Head of caudate nucleus (tissue), 42 donors: ENCODE results near the gene NCS1.
A peak's percentile ranks its signal among the peaks of the same experiment; 100 is the strongest.

Source experiments
- DNase-seq, 42 donors: peaks; one replicate each; pipeline versions ENCODE4 v3.0.0 to v3.0.0-alpha.2; 2020 to 2021; ENCODE audit warnings: mixed read lengths in 7 of 42
- intact Hi-C: fragments of 100-400 bp; cut with DNase I; formaldehyde crosslinking; loops from one replicate; pipeline ENCODE4 v1.15.0; 2022

Gene NCS1

DNA sequence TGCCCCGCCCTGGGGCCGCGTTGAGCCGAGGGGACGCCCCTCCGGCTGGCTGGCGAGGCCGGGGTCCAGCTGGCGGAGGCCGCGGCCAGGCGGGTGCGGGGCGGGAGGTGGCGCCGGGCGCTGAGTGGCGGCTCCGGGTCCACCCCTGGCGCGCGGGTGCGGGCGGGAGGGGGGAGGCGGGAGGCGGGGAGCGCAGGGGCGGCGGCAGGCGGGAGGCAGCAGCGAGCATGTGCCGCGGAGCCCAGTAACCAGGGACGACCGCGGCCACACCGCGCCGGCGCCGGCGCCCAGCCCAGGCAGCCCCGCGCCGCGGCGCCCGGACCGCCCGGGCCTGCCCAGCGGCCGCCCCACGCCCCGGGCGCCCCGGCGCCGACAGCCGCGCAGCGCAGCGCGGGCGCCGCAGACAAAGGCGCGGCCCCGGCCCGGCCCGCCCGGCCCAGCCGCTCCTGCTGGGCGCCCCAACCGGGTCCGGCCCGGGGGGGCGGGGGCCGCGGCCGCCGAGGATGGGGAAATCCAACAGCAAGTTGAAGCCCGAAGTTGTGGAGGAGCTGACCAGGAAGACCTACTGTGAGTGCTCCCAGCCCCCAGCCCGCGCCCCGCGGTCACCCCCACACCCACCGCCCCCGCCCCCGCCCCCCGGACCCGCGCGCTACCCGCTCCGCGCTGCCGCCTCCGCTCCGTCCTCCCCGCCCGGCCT, at the start of gene NCS1:
Gene NCS1 (plus strand): TSS at position 244 of the 697 bp plus-strand sequence. CDS start 260 bp downstream, at position 504.
- DNase-seq: peak; percentile 34 to 93 (median 82)
- intact Hi-C loops: no loop called here

DNA sequence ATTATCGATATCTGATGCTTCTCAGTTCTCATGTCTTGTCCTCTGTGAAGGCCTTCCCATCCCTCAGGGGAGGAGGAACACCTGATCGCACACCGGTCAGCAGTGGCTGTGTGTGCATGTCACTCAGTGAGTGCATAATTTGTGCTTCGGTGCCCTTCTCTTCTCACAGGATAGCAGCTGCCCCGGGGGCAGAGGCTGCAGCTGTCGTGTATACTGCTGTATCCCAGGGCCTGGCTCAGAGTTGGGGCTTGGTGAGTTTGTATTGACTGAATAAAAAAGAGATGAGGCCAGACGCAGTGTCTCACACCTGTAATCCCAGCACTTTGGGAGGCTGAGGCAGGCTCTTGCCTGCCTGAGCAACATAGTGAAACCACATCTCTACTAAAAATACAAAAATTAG, 49.7 kb upstream of the NCS1 start:
- intact Hi-C loops: no loop called here
- no peak for DNase-seq

DNA sequence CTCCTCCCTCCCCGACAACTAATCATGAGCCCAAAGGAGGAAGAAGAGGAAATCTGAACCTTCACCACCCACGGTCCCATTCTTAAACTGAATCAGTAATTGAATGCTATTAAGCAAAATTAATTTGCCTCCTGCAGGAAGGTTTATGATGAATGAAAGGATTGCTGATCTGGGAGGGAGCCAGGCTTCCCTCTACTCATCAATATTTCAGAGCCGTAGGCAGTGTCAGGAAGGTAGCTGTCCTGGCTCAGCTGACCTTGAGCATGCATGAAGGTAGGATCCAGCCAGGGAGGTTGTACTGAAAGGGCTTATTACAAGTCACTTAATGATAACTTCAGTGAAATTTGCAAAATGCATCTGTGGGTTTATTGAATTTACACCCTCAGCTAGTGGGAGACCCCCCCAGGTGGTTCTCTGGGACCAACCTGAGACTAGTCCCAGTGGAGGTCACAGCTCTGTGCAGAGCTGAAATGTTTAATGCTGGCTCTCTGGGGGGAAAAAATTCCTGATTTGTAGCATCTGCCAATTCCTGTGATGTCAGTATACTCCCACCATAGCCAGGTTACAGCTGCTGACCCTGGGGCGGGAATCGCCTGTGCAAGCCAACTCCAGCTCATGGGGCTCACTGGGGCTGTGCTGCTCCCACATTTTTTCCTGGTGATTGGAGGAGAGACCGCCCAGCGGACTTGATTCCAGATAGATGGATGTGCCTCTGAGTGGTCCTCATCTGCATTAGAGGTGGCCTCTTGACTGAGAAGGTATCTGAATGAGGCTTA, 47.9 kb upstream of the NCS1 start:
- DNase-seq: peak in 1 of 42 donors; percentile 17
- intact Hi-C loops: no loop called here

DNA sequence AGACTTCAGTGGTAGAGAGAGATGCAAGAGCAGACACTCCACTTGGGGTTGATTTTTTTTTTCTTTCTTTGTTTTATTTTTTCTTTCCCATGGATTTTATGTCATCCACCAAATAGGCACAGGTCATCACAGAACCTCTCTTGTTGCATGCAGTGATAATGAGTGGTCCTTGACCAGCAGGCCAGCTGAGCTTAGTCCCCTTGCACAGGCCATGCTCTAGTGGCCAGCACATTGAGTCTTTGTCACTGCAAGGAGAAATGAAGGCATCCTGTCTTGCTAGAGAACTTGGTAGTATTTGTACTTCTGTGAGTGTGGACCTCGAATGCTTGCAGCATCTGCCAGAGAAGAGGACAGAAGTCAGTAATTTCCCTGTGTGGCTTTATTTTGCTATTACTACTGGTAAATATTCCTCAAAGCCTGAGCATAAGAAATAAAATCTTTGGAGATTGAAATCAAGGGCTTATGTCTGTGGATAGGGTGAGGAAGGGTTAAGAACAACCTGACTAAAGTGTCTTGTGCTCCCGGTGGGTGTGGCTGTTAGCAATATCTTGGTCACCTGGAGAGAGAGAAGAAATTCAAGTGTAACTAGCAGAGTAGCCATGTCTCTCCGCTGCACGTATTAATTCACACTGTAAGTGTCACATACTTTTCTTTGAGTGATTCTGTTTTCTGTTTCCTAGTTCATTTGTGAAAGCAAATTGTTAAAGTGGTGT, 45.3 kb upstream of the NCS1 start:
- intact Hi-C loops: no loop called here
- no peak for DNase-seq

DNA sequence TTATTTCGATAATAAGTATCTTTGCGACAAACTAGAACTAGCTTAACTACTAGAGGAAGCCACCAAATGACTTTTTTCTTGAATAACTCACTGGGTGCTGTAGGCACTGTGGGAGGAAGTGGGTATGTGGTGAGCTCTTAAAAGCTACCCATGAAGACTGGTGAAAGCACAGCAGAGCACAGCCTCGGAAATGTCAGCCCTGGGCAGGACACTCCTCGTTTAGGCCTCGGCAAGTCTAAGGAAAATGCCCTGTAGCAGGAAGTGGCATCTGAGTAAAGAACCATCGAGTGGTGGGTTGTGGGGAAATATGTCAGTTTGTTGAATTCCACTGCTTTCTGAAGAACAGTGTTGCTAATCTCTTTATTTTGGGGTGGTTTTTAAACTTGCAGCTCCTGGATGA, 44.0 kb upstream of the NCS1 start:
- intact Hi-C loops: no loop called here
- DNase-seq: peak in 1 of 42 donors; percentile 20

DNA sequence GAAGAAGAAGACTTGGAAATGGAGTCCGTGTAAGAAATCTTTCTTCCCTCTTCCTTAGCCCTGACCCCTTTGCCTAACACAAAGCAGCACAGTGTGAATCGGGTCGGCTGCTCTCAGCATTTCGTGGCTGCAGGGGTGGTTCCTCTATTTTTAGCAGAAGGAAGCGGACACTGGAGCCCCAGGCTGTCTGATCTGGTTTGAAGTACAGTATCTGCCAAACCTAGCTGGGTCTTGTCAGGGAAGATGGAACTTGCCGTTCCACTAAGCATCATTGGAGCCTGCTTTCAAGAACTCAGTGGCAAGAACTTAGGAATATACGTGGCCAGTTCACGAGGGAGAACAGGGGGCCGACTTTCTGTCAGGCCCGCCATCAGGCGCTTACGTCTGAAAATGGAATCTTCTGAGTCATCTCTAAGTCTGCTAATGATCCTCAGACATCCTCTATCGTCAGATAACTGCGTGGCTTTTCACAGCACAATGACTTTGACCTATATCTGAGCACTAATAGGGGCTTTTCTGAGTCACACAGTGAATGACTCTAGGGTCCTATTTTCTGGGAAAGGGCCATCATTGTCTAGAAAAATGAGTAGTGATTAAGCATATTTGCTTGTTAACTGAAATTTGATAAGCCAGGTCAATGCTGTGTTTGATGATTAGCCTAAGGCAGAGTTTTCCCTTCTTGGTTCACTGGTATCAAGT, 43.3 kb upstream of the NCS1 start:
- intact Hi-C loops: no loop called here
- peak in 22 of 42 donors; percentile 19 to 66 (median 46) for DNase-seq

DNA sequence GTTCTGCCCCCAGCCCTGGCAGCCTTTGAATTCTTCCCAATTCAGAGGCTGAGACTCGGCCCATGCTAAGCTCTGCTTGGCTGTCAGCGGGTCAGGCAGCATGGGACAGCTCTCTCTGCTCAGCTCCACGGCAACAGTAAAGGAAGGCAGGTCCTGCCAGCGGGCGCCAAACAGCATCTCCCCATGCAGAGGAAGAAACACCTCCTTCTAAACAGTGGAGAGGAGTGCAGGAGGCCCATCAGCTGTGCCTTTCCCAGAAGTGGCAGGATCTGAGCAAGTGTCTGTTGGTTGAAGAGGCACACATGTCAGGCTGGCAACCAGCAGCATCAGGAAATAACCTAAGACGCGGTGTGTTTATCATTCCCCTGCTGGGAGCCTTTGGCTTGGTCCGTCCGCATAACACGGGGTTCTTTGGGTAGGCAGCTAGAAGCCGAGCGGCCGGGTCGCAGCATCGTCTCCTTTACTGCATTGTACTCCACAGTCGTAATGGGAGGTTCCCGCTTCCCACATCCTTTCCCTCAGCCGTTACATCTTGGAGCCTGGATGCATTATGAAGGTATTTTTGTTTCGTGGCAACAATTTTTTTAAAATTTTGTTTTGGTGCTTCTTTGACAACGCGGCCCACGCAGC, 42.7 kb upstream of the NCS1 start:
- intact Hi-C loops: no loop called here
- peak in 6 of 42 donors; percentile 13 to 38 (median 21) for DNase-seq

DNA sequence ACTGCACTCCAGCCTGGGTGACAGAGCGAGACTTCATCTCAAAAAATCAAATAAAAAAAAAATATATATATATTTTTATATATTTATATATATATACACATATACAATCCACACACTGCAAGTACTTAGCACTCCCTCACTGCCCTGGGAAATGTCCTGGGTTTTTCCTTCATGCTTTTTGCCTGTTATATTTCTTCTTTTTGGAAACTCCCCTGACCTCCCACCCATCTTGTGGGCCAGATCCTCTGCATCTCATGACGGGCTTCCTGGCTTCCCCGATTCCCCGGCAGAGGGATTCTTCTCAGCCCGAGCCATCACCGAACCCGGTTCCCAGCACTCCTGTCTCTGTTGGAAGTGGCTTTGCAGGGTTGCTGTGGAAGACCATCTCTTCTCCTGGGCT, 39.5 kb upstream of the NCS1 start:
- no peak for DNase-seq
- intact Hi-C loops: no loop called here

DNA sequence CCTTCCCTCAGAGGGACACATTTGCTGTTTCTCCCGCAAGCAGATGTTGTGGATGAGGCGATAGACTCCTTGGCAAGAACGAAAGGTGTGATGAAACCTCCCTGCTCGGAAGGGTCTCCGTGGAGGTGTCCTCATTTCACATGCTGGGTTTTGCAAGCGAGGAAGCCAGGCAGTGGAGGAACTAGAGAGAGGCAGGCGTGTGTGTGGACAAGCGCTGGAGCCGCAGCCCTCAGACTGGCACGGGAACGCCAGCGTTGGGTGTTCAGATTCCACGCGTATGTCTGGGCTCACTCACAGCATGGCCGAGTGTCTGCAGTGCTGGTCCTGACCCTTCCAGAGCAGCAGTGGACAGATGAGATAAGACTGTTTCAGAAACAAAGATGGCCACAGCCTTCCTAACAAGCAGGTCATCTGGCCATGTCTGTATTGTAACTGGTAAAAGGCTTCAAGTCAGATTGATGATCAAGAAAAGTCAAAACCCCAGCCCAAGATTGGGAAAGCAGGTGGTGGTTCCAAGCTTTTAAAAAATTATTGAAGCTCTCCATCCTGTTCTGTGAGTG, 35.0 kb upstream of the NCS1 start:
- DNase-seq: no peak
- intact Hi-C loops: no loop called here

DNA sequence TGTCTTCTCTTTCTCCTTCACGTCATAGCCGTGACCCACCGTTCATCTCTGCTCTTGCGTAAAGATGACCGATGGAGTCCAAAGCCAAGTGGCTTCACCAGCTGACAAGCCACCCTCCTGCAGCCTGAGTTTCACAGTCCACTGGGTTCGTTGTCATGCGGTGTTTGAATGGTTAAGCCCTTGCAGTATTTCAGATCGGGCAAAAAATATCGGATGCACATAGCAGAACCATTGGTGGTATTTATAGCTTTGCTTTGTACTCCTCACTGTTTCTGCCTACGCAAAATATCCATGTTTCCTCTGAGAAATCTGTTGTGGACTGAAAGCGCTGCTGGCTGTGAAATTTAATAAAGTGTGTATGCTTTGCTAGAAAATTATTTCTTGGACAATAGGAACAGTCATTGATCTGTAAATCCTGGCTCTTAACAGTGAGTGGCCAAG, 34.5 kb upstream of the NCS1 start:
- intact Hi-C loops: no loop called here
- DNase-seq: no peak

DNA sequence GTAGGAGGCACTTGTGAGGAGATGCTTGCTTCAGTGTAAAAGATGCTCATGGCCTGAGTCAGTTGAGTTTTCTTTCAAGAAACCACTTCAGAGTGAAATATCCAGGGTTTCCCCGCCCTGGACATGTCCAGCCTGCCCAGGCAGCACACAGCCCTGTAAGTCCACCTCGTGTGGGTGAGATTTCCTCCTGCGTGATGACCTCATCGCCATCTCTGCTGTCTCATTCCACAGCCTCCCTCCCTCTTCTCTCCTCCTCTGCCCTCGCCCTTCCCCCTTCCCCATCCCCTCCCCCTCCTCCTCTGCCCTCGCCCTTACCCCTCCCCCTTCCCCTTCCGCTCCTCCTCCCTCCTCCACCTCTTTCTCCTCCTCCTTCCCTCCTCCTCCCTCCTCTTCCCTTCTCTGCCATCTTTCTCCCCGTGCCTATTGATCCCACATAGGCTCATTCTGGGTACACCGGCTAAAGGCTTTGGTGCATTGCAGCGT, 34.0 kb upstream of the NCS1 start:
- peak in 5 of 42 donors; percentile 16 to 62 (median 29) for DNase-seq
- intact Hi-C loops: no loop called here

DNA sequence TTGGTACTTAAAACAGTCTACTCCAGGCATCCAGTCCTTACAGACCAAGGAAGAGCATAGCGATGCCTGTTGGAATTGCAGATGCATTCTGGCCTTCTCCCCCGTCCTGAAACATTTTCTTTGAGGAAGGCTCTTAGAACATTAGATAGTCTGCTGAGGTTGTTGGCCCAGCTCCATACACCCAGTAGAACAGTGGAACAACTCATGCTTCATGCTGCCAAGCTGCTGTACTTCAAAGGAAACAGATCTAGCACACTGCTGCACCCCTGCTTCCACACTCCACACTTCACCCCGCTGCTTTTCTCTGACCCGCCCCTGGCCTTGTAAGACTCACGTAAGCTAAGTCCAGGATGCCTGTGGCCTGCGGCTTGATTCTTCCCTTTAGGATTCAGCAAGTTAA, 33.4 kb upstream of the NCS1 start:
- DNase-seq: peak in 26 of 42 donors; percentile 8 to 76 (median 49)
- intact Hi-C loops: no loop called here

DNA sequence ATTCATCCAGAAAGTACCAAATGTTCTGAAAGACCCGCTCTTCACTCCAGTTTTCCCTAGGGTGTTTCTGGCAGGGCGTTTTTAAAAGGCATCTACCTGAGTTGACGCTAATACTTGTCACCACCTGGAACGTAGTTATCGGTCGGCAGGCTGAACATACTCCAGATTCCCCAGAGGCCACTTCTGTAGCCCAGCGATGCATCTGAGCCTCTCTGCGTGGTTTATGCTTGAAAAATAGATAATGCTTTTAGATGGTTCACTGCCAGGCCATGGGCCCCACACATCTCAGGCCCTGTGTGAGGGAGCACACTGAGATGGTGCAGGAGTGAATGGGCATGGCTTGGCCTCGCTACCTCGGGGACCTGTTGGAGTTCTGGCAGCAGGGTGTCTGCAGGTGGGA, 33.0 kb upstream of the NCS1 start:
- intact Hi-C loops: no loop called here
- DNase-seq: no peak

DNA sequence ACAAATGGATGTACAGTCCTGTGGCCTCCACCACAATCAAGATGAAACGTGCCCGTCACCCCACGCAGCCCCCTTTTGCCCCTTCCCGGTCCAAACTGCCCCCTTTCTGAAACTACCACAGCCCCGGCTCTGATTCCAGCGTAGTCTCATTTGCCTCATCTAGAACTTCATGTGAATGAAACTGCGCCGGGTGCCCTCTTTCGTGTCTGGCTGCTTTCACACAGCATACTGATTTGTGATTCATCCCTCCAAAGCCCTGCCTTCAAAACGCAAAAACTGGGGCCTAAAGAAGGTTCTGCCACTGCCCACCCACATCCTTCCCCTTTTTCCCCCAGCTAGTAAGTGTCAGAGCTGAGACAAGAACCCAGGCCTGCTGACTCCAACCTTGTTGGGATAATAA, 31.5 kb upstream of the NCS1 start:
- intact Hi-C loops: no loop called here
- peak in 22 of 42 donors; percentile 12 to 77 (median 44) for DNase-seq

DNA sequence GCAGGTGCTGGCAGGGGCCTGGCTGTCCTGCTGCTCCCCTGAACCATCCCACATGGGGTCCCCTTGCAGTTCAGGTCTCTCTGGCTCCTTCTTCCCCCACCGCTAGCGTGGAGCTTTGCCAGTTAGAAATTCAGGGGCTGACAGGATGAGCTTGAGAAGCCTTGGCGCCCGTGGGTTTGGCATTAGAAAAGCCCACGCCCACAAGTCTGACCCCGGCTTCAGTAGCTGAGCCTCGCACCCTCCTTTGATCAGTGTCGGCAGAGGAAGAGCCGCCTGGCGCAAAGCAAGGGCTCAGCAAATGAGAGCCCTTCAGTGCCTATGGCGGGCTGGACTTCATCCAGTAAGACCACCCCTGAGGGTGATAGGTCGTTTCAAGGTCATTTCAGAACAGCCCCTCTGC, 30.1 kb upstream of the NCS1 start:
- intact Hi-C loops: no loop called here

DNA sequence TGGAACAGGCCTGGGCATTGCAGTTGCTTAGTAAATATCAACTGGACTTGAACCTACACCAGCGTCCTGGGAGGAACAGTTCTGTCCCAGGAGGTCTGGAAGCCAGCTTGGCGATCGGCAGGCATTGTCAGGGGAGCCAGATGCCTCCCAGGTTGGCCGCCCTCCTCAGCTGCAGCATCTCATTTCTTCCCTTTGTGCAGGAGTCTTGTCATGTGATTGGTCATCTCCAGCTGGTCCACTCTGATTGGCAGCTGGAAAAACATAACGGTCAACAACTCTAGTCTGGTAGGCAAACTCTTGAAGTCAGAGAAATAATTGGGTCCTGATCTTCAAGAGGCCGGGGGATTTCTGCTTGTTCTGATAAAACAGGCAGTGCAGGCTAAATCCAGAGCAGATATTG, 29.6 kb upstream of the NCS1 start:
- intact Hi-C loops: no loop called here
- DNase-seq: peak in 4 of 42 donors; percentile 11 to 47 (median 20)

More for the DNA sequence above, 30.1 kb upstream of the NCS1 start:
- no peak for DNase-seq

DNA sequence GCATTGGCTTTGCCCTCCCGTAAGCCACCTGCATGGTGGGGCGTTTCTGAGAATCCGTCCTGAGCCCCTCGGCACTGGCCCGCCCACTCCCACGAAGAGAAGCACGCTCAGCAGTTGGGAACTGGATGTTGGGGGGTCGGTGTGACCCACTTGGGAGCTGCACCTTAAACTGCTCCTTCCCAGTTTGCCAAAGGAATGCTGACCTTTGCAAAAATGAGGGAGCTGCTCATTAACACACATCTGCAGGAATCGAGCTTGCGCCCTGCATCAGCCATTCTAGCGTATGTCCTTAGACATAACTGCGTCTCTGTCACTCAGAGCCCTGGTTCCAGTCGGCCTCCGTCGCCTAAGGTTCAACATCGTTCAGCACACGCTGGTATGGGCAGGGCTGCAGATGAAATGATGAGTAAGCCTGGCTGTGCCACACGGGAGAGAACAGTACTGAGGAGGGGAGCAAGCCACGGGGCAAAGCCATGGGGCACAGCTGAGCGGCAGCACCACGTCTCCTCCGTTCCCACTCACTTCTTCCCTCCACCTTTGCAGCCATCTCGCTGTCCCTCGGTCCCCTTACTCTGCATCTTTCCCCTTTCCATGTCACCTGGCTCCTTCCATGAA, 28.8 kb upstream of the NCS1 start:
- intact Hi-C loops: no loop called here
- peak in 10 of 42 donors; percentile 13 to 53 (median 29) for DNase-seq

DNA sequence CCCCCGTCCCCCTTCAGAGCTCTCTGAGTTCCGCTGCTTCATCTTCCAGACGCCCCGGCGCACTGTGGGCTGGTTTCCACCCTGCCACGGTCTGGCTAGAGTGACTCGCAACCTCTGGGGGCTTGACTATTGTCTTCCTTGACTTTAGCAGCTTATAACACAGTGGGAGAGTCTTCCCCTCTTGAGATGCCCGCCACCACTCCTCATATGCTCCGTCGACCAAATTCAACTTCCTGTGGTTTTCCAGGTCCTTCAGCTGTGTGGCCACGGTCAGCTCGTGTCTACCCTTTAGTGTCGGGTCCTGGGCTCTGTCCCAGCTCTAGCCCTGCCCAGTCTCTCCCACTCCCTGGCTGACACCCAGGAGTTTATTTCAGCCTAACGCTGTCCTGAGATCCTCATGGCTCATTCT, 28.2 kb upstream of the NCS1 start:
- intact Hi-C loops: no loop called here
- DNase-seq: peak in 1 of 42 donors; percentile 33
